ENCODE results near the gene INAFM2. TPM values are rescaled to one million over a fixed set of nuclear protein-coding genes. Genes with fewer than 3 reads are reported as not detected.

INAFM2 gene
- total and polyA plus RNA-seq, 9 of the 15 experiments (the other 6 are each of a cell fraction or from before 2014, with no cell fraction given), result 11.8 to 43.1 (median 27.2) TPM

- TF ChIP-seq MGA (IDR thresholded peaks at IDR 0.05) (no peak), ZNF785 (CRISPR knock-in tag; IDR thresholded peaks at IDR 0.05) (no peak), PBX2 (CRISPR knock-in tag; IDR thresholded peaks at IDR 0.05; ENCODE audit: low read depth) (no peak), PBX2 (tag; conservative IDR thresholded peaks at IDR 0.05; ENCODE audit: low read depth) (no peak), BRF2 (IDR thresholded peaks at IDR 0.05; ENCODE audit: borderline replicate concordance, insufficient read depth, insufficient read length) (no peak), RHOXF2B (CRISPR knock-in tag; conservative IDR thresholded peaks at IDR 0.05) (no peak), ZNF174 (CRISPR knock-in tag; IDR thresholded peaks at IDR 0.05) (no peak), PPARD (CRISPR knock-in tag; IDR thresholded peaks at IDR 0.05) (no peak), TFE3 (CRISPR knock-in tag; IDR thresholded peaks at IDR 0.05) (no peak), RFX7 (CRISPR knock-in tag; IDR thresholded peaks at IDR 0.05) (no peak)
Measured at GRCh38 chr15:40354408-40355171, 31.1 kb downstream of the INAFM2 start (continued).

All from K562 (cell line).